GM12878 (cell line): ENCODE data around the gene PRM3. TPM values are rescaled to one million over a fixed set of nuclear protein-coding genes. Genes with fewer than 3 reads are reported as not detected.

Experiments used
- ATAC-seq: fragments of 200-7000 bp; cut with Tn5 transposase; 3 replicates; pipeline ENCODE4 v1.9.1; 2020; ENCODE audit warnings: mild to moderate bottlenecking, moderate library complexity
- BruUV-seq: library from RNA; stranded (reverse); fragments of 400-500 nt; replicated peaks from 2 replicates; lab custom pipeline; 2021; lab: Mats Ljungman, UMichigan
- CTCF ChIA-PET: fragments of 300-600 bp; sonication (Branson Sonifier 250); formaldehyde crosslinking; extraction: SDS; loops from one replicate; lab custom pipeline; 2021; ENCODE audit warnings: inconsistent platforms; lab: Yijun Ruan, JAX
- POLR2A ChIA-PET: fragments of 350-600 bp; formaldehyde crosslinking; extraction: SDS; loops from one replicate; lab custom pipeline; 2021; ENCODE audit warnings: inconsistent platforms; lab: Charles Lee
- RAD21 ChIA-PET: fragments of 300-600 bp; sonication (Branson Sonifier 250); formaldehyde crosslinking; loops from one replicate; lab custom pipeline; 2023; ENCODE audit warnings: antibody characterized with exemption; ENCODE audit not compliant: unreplicated experiment; lab: Charles Lee
- SMC1A ChIA-PET: fragments of 300-600 bp; sonication (Branson Sonifier 250); formaldehyde crosslinking; loops from one replicate; lab custom pipeline; 2023; ENCODE audit not compliant: unreplicated experiment, uncharacterized antibody; lab: Charles Lee
- DNase-seq: peaks from one replicate; pipeline ENCODE4 v3.0.0-alpha.2; 2011; ENCODE audit warnings: low read depth, low spot score
- FAIRE-seq: peaks from 3 replicates; lab custom pipeline; 2011; peaks lifted over from hg19 to GRCh38; lab: Jason Lieb, UNC
- H2AFZ ChIP-seq: 2 replicates; pipeline ENCODE4 v1.6.0; 2011; ENCODE audit warnings: low read depth, low read length, control low read depth; ENCODE audit not compliant: control insufficient read depth
- H3K27ac ChIP-seq: 2 replicates; pipeline ENCODE4 v1.5.1; 2011; ENCODE audit warnings: control low read depth; ENCODE audit not compliant: control insufficient read depth, insufficient read depth
- H3K27me3 ChIP-seq, 2 experiments: replicated peaks in 1 of 2; 2 replicates each; pipeline versions ENCODE4 v1.6.0 to v1.6.1; 2011; ENCODE audit warnings: low read length in 1 of 2; ENCODE audit not compliant: control insufficient read depth in 2 of 2, insufficient read depth in 2 of 2
- H3K36me3 ChIP-seq, 2 experiments: 2 replicates each; pipeline ENCODE4 v1.5.1; 2011; ENCODE audit warnings: low read length in 1 of 2; ENCODE audit not compliant: control insufficient read depth in 2 of 2, insufficient read depth in 2 of 2
- H3K4me1 ChIP-seq: 2 replicates; pipeline ENCODE4 v1.6.1; 2011; ENCODE audit warnings: mild to moderate bottlenecking, low read length, moderate library complexity, mixed read lengths; ENCODE audit not compliant: control insufficient read depth, insufficient read depth
- H3K4me2 ChIP-seq: 2 replicates; pipeline ENCODE4 v1.6.0; 2011; ENCODE audit warnings: control low read depth; ENCODE audit not compliant: control insufficient read depth, insufficient read depth
- H3K4me3 ChIP-seq: fragments of 200-600 bp; sonication (generic); 2 replicates; pipeline ENCODE4 v1.5.1; 2016
- H3K79me2 ChIP-seq: 2 replicates; pipeline ENCODE4 v1.6.0; 2011; ENCODE audit warnings: low read length; ENCODE audit not compliant: control insufficient read depth, insufficient read depth
- H3K9ac ChIP-seq: 2 replicates; pipeline ENCODE4 v1.8.0; 2011; ENCODE audit warnings: low read length, control low read depth, mixed read lengths; ENCODE audit not compliant: control insufficient read depth, insufficient read depth
- H3K9me3 ChIP-seq: replicated peaks from 3 replicates; pipeline ENCODE4 v1.5.1; 2011; ENCODE audit warnings: mild to moderate bottlenecking, low read length; ENCODE audit not compliant: control insufficient read depth, insufficient read depth
- H4K20me1 ChIP-seq: 2 replicates; pipeline ENCODE4 v1.6.0; 2011; ENCODE audit not compliant: control insufficient read depth, insufficient read depth
- CEBPB ChIP-seq, 2 experiments: fragments of 150-350 bp in 1 of 2; IDR thresholded peaks; 2 replicates each; pipeline ENCODE4 v1.6.1; 2012 to 2014; ENCODE audit warnings: low read depth in 2 of 2, low read length in 2 of 2, borderline replicate concordance in 1 of 2, inconsistent platforms in 1 of 2
- CREM ChIP-seq: IDR thresholded peaks from 2 replicates; pipeline ENCODE4 v1.6.1; 2014; ENCODE audit warnings: antibody characterized with exemption, low read depth
- CUX1 ChIP-seq: IDR thresholded peaks from 2 replicates; pipeline ENCODE4 v1.6.1; 2012; ENCODE audit warnings: improper control_type of control experiment, low read depth, low read length; ENCODE audit not compliant: insufficient replicate concordance
- PAX8 ChIP-seq: fragments of 450-650 bp; IDR thresholded peaks from 2 replicates; pipeline ENCODE4 v1.6.1; 2017; ENCODE audit warnings: mild to moderate bottlenecking, moderate library complexity
- PKNOX1 ChIP-seq: fragments of 450-650 bp; IDR thresholded peaks from 2 replicates; pipeline ENCODE4 v1.6.1; 2016; ENCODE audit warnings: mild to moderate bottlenecking
- SMAD1 ChIP-seq: fragments of 450-650 bp; IDR thresholded peaks from 2 replicates; pipeline ENCODE4 v1.6.1; 2018; ENCODE audit warnings: mild to moderate bottlenecking, low read depth; ENCODE audit not compliant: partially characterized antibody
- SPI1 ChIP-seq: IDR thresholded peaks from 2 replicates; pipeline ENCODE4 v1.6.1; 2011; ENCODE audit warnings: low read depth, mild to moderate bottlenecking, low read length, moderate library complexity, borderline replicate concordance; ENCODE audit not compliant: insufficient read depth
- ZBTB11 ChIP-seq: fragments of 450-650 bp; formaldehyde crosslinking; IDR thresholded peaks from 2 replicates; pipeline ENCODE4 v1.5.0; 2022; ENCODE audit warnings: mild to moderate bottlenecking, missing genetic modification characterization
- WGBS: methylation state at CpG from one replicate; pipeline ENCODE4 v1.1.6; 2016; ENCODE audit warnings: low lambda C conversion rate; ENCODE audit not compliant: insufficient replicate concordance, insufficient coverage; ENCODE audit errors: missing lambda C conversion rate; 5-methylcytosine and 5-hydroxymethylcytosine counted together
- in situ Hi-C: fragments of 300-500 bp; cut with MboI; formaldehyde crosslinking; loops from 9 replicates; pipeline ENCODE4 v1.14.3; 2018; ENCODE audit warnings: mixed read lengths
- intact Hi-C: fragments of 100-400 bp; cut with micrococcal nuclease; formaldehyde crosslinking; loops from one replicate; pipeline ENCODE4 v1.14.2; 2022; ENCODE audit not compliant: unreplicated experiment
- polyA plus RNA-seq, 11 experiments: library from polyadenylated mRNA; depleted of rRNA in 4 of 11; unstranded in 6 of 11; stranded (reverse) in 5 of 11; fragments of >200 nt; fragmentation: Nextera tagmentation in 4 of 11; fragmentation: Illumina TruSeq in 1 of 11; extraction: Ambion mirVana in 4 of 11; extraction: Trizol in 1 of 11; gene quantifications; 1 replicate in 1 of 11; 2 replicates in 10 of 11; pipeline versions ENCODE4 v1.2.1 to v1.2.3, GENCODE V29; 2011 to 2016; ENCODE audit warnings: inconsistent platforms in 2 of 11, missing spikeins in 2 of 11, low read depth in 1 of 11
- total RNA-seq, 4 experiments: library from RNA; depleted of rRNA in 3 of 4; stranded (reverse); fragments of >200 nt in 3 of 4; fragmentation: Illumina TruSeq in 1 of 4; extraction: Trizol in 1 of 4; gene quantifications; 2 replicates each; pipeline versions ENCODE4 v1.2.1 to v1.2.3, GENCODE V29; 2013 to 2021

Gene PRM3
- total and polyA plus RNA-seq, 10 of the 15 experiments (the other 5 are each of a cell fraction or from before 2014, with no cell fraction given), result not detected

- no peak for TF ChIP-seq PKNOX1
- TF ChIP-seq SMAD1, result no peak
- no peak for TF ChIP-seq ZBTB11 (CRISPR knock-in tag)
Observed at GRCh38 chr16:11318817-11319216, 45.4 kb upstream of the PRM3 start (continued).

- ATAC-seq (no peak), FAIRE-seq (no peak), DNase-seq (no peak)
- no peaks in the 10 kb centered on the region for H3K79me2 ChIP-seq
- SMC1A ChIA-PET, result interaction anchor here (1.3 kb wide), 1 partner anchor 8 kb away, joined by 4 read pairs; no protein-coding TSS in a partner anchor
- no peak overlapping the region for H3K4me3 ChIP-seq
- RAD21 ChIA-PET, result no interaction called here
- H3K4me2 ChIP-seq, result no peak overlapping the region
- TF ChIP-seq SPI1 (no peak), CEBPB (IDR thresholded peaks at IDR 0.05; ENCODE audit: borderline replicate concordance in 1 of 2, low read depth in 2 of 2, low read length in 2 of 2) (no peak), PAX8 (no peak), CREM (no peak), CUX1 (no peak)
- POLR2A ChIA-PET, result interaction anchor here (0.6 kb wide), 1 partner anchor 34 kb away, joined by 4 read pairs; no protein-coding TSS in a partner anchor
- in situ Hi-C loops, result no loop called here
- no peak overlapping the region for H3K27ac ChIP-seq
- no peaks in the 10 kb centered on the region for H3K36me3 ChIP-seq
- H4K20me1 ChIP-seq, result no peaks in the 10 kb centered on the region
- 77% methylated on average over 23 of the region's 23 CpGs for WGBS
- no peaks in the 10 kb centered on the region; a peak in 1 of 4 replicates for H3K27me3 ChIP-seq
- no peak overlapping the region for H3K9ac ChIP-seq
- peaks cover 26% of the 10 kb centered on the region for H3K4me1 ChIP-seq
- H2AFZ ChIP-seq, result no peak overlapping the region
- CTCF ChIA-PET, result no interaction called here
- no peaks in the 10 kb centered on the region; the same call in 2 of the 3 replicates for H3K9me3 ChIP-seq
- intact Hi-C loops, result no loop called here
- no TSS peak for BruUV-seq
Observed at GRCh38 chr16:11316331-11317015, 43.0 kb upstream of the PRM3 start.
